GM18498 (cell line): ENCODE measurements around the gene CUL7.
A peak's percentile ranks its signal among the peaks of the same experiment; 100 is the strongest.

Source experiments
- ATAC-seq: cut with Tn5 transposase; IDR thresholded peaks from one replicate; pipeline ENCODE4 v1.9.1; 2021; ENCODE audit warnings: mild to moderate bottlenecking, moderate library complexity; ENCODE audit not compliant: unreplicated experiment

The CUL7 gene

DNA sequence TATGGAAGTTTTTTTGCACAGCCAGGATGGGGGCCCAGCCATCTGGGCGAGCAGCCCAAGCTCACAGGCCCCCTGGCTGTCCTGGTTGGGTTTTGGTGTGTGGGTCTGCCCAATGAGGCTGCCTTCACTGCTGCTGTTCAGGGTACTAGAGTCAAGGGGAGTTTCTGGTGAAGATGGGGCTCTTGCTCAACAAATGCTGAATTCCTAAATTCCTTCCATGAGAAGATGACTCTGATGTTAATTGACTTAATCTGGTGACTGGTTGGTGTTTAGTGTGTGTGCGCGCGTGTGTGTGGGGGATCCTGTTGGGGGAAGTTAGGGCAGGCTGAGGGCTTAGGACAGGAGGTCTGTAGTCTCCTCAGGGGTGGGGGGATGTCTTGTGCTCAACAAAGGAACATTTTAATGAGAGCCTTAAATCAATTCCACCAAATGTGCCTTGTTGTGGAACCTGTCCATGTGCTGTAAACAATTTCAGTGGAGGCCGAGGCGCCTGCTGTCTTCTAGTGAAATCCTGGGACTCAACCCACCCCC, 24.4 kb upstream of the CUL7 start:
- ATAC-seq, result no peak

DNA sequence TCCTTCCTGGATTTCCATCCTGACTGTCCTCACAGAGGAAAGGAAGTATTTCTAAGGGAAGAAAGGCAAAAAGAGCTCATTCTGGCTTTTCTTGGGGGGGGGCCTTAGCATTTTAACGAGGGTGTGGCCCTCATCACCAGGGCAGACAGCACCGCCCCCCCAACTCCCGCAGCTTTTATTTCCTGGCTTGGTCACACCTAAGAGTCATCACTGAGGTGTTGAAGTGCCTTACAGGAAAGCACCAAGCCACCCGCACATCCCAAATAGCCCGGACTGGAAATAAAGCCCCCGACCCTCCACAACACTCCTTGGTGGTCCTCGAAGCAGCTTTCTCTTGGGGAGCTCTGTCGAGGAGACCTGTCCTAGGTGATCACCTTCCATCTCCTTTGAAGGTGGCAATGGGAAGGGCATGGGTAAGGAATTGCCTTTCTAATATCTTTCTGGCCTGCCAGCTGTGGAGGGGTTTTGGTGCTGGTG, 23.7 kb upstream of the CUL7 start:
- no peak for ATAC-seq

DNA sequence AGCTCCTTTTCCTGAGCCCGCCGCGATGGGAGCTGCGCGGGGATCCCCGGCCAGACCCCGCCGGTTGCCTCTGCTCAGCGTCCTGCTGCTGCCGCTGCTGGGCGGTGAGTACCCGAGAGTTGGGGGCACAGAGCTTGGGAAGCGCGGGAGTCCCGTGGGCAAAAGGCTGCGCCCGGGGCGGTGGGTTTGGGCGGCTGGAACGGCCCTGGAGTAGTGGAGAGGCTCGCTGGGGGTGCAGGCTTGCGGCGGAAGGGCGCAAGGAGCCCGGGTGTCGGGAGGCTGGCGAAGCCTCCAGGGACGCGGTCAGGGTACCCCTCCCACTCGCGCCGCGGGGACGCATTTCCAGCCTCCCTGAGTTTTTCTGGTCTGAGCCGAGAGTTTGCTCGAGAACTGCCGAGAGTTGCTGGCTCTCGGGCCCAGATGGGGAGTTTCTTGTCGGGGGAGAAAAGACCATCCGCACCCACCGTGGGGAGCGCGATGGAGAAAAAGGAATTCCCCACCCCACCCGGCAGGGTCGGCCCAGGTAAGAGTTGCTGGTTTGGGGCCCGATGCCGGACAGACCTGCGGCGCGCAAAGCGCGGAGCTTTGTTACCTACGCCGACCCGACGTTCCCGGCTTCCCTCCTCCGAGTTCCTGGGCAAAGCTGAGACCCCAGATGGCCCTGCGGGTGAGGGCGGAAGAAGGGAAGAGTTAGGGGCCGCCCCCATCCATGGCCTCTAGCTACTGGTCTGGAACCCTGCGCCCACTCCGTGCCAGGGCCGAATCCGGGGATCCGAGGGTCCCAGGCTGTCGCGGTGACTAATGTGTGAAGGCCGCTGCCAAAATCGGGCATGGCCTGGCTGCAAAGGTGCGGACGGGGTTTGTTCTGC, 23.0 kb upstream of the CUL7 start:
- ATAC-seq, result no peak

DNA sequence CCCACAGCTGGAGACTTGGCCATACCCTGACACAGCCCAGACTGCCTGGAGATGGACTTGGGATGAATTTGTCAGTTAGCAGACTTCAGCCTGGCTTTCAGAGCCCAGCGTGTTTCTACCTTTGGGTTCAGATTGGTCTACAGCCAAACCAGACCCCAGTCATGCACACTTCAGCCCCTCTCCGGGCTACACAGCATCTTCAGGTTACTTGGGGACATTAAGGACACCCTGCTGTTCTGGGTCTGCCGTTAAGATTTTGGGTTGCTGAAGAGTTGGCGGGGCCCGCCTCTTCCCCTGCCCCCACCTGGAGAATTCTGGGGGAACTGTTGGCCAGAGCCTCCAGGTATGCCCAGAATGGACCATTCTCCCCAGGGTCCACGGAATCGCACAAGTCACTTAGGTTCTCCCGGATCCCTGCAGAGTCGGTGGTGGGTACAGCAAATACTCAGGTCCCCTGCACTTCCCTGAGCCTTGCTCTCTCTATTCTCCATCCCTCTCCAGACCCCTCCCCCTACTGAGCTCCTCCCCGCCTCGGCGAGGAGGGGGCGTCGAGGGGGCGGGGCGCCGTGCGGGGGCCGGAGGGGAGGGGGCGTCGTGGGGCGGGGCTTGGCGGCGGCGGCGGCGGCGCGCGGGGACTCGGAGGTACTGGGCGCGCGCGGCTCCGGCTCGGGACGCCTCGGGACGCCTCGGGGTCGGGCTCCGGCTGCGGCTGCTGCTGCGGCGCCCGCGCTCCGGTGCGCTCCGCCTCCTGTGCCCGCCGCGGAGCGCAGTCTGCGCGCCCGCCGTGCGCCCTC, 22.2 kb upstream of the CUL7 start, which contains the start of gene PTK7:
Gene PTK7, plus strand, starts transcription at position 645 of the 794 bp plus-strand sequence. CDS start 175 bp downstream, outside the sequence.
- ATAC-seq, result no peak

DNA sequence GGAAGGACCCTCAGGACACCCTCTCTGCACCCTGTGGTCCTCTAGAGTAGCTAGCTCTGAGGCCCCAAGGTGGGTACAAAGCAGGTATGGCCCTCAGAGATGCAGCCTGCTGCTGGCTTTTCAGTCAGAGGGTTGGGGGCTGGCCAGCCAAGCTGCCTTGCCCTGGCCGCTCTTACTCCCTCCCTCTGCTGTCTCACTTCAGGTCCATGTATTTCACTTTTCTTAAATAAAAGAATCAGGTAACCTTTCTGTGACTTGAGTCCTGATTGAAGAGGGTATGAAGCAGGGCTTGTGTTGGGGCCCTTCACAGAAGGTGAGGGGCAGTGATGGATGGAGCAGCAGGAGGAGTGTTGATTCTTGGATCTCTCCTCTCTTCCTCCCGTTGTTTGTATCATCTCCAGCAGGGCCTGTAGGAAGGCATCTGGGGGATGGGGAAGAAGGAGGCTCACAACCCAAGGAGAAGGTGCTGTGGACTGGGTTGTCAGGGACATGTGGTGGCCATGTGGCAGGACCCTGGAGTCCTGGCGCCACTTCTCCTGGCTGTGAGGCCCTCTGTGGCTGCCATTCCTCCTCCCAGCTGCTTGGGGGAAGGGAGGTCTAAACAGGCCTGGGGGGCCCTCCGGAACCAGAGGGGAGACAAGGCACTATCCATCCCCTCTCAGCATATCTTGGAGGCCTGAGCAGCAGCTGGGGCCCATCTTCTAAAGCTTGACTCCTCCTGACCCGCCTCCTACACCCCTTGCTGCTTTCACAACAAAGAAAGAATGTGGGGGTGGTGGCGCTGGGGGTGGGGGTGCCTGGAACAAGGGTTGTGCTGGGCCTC, 21.4 kb upstream of the CUL7 start:
- no peak for ATAC-seq

DNA sequence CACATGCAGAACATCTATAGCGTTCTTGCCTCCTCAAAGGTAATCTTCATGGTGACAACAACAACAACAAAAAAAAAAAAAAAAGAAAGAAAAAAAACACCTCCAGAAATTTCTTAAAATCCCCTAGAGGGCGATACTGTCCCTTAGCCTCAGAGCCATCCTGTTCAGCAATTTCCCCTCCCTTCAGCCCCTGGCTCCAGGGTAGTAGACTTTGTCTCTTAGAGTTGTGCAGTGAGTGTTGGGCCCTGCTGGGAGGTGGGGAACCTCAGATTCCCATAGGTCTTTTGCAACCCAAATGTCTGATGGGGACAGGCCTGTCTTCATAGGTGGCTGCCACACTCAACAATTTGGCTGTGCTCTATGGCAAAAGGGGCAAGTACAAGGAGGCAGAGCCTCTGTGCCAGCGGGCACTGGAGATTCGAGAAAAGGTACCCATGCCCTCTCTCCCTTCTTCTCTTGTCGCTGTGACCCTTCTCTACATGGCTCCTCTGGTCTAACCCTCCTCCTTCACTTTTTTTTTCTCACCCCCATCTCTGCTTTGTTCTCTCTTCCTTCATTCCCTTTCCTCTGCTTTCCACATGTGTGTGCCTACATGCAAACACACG, 16.5 kb upstream of the CUL7 start:
- ATAC-seq, result no peak

DNA sequence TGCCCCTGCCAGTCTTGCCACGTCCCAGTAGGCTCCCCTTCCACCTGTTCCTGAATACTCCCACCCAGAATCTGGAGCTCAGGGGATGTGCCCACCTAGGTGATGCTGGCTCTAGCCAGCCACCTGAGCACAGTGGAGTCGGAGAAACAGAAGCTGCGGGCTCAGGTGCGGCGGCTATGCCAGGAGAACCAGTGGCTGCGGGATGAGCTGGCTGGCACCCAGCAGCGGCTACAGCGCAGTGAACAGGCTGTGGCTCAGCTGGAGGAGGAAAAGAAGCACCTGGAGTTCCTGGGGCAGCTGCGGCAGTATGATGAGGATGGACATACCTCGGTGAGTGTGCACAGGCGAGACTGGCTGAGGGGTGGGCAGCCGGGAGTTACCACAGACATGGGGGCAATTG, 9.2 kb upstream of the CUL7 start:
- no peak for ATAC-seq

DNA sequence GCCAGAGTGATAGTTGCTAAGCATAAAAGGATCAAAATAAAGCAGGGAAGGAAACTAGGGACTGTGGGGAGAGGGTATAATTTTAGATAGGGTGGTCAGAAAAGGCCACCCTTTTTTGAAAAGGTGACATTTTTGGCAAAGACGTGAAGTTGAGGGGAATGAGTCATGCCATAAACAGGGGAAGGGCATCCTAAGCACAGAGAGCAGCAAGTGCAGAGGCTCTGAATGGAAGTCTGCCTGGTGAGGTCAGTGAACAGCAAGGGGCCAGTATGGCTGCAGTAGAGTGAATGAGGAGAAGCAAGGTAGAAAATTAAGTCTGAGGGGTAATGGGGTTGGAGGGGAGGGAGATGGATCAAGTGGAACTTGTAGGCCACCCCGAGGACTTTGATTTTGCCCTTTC, 8.2 kb upstream of the CUL7 start:
- no peak for ATAC-seq

DNA sequence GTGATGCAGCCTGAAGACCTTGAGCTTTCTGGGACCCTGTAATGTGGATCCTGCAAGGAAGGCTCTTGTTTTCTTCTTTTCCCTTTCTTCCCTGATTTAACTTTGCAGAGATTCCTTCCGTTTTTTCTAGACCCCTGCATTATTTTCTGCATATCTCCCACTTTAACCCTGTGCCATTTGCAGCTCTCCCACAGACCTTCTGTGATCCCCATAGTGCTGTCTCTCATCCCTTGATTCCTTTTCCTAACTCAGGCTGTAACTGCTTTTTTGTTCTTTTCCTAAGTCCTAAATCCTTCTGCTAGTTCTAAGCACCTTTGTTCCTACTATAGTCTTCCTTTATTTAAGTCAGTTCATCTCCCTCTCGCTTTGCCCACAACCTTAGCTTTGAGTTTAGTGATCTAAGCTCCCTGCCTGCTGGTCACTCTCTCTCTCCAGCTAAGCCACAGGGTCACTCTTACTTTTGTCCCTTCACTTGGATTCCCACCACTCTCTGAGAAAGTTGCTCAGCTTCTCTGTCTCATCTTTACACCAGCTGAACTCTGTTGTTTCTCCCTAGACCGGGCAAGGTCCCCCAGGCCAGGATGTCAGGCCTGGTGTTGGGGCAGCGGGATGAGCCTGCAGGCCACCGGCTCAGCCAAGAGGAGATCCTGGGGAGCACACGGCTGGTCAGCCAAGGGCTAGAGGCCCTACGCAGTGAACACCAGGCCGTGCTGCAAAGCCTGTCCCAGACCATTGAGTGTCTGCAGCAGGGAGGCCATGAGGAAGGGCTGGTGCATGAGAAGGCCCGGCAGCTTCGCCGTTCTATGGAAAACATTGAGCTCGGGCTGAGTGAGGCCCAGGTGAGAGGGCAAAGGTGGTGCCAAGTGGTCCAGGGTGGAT, 7.3 kb upstream of the CUL7 start:
- no peak for ATAC-seq

DNA sequence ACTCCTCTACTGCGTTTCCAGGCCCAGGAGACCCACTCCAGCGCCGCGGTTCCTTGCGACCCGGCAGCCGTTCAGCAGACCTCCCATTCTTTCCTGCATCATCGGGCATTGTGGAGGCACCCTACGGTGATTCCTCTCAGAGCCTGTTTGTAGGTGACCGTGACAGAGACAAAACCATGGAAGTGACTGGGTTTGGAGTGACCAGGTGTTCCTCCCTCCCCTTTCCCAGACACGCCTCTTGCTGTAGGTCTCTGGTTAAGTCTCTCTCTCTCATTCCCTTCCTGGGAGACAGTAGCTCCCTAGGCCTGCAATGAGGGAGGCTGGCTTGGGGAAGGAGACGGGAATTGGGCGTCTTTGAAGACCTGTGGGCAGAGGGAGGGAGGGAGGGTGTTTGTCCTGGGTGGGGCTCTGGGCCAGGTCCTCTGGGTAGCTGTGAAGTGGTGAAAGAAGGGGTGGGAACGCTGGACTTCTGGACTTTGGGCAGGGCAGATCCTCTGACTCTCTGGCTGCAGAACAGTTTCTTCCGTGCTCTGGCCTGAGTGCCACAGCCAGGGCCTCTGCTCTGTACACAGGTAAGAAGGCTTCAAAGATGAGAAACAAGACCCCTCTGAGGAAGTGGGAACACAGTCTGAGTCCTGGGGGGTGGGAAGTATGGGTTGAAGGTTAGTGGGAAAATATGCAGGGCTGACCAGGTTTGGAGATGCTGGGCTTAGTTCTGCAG, 6.5 kb upstream of the CUL7 start:
- no peak for ATAC-seq

DNA sequence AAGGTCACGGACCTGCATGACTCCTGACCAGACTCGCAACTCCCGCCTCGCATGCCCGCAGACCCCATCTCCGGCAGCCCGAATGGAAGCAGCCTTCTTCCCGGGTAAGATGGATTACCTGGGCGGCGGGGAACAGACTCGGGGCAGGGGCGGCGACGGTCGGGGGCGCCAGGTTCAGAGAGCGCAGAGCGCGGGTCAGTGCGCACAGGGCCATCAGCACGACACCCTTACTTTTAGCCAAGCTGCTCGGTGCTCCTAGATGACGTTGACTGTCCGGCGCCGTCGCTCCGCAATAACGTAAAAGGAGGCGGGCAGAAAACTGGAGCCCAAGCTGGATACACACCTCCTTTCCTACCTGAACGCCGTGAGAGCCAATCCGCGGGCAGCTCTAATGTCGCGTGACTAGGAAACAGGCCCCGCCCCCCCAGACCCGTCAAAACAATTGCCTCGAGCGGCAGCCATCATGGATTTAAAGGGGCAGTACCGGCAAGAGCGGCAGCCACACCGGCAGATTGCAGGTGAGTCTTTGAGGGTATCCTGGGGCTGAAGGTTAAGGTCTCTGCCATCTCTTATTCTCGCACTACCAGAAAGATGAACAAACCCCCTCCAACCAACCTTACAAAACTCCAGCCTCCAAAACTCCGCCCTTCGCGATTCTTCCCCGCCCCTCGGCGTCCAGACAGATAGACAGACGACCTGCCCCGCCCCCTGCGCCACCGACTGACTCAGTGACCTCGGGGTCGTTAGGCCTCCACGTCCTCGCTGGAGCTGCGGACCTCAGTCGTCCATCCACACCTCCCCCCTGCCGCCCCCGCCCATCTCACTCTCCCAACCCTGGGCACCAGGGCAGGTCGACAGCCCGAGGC, 5.8 kb upstream of the CUL7 start, which contains the start of the genes KLC4 and MRPL2:
Gene KLC4, plus strand, starts transcription at position 464 of the 866 bp plus-strand sequence. CDS start 1,705 bp downstream, outside the sequence.
Gene MRPL2, minus strand, starts transcription at position 267 of the 866 bp plus-strand sequence. Its CDS starts 53 bp downstream, at position 214.
- ATAC-seq, result peak; percentile 92

DNA sequence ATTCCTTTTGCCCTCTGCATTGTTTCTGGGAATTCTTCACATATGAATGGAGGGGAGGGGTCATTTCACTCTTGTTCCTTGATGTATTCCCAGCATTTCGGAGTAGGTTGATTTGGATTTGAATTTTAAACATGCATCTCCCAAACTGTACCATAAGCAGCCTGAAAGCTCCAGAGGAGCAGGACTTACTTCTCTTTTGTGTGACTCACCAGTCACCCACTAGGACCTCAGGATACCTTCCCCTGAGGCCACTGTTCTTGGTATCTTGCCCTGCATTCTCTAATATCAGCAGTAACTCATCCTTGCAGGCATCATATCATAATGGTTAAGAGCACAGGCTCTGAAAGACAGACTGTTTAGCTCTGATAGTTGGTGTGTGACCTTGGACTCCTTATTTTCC, 4.9 kb upstream of the CUL7 start:
- ATAC-seq, result no peak

DNA sequence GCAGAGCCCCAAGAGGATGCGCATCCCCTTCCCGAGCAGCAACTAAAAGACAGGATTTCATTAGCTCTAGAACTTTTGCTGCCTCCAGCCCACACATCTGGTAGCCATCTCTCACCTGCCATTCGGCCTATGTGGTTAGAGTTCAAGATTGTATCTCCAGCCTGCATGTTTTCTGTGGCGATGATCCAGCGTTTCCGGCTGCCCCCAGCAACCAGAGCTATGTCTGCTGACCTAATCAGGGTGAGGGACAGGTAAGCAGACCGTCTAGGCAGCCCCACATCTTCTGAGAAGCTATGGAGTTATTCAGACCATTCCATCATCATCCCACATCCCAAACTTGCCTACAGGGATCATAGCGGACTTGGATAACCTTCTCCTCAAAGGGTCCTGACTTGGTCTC, 2.3 kb upstream of the CUL7 start:
- no peak for ATAC-seq

DNA sequence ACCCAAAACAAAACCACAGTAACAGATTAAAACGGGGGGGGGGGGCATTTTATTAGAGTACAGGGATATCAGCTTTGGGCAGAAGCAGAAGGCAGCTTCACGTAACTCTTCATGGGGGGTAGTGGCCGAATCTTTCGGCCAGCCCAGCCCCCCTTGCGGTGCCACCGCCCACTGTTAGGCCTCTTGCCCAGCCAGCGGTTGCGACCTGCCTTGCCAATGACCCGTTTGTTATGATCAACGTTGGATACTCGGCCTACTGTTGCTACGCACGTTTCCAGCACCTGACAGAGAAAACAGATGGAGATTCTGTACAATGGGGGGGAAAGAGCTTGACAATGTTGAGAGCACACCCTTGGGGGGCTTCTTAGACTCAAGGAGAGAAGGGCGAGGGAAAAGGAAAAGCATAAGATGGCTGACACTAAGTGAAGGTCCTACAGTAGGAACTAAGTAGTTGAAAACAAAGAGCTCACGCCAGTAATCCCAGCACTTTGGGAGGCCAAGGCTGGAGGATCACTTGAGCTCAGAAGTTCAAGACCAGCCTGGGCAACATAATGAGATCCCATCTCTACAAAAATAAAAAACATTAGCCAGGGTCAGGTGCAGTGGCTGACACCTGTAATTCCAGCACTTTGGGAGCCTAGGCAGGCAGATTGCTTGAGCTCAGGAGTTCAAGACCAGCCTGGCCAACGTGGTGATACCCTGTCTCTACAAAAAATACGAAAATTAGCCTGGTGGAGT, 724 bp upstream of the CUL7 start:
- no peak for ATAC-seq

DNA sequence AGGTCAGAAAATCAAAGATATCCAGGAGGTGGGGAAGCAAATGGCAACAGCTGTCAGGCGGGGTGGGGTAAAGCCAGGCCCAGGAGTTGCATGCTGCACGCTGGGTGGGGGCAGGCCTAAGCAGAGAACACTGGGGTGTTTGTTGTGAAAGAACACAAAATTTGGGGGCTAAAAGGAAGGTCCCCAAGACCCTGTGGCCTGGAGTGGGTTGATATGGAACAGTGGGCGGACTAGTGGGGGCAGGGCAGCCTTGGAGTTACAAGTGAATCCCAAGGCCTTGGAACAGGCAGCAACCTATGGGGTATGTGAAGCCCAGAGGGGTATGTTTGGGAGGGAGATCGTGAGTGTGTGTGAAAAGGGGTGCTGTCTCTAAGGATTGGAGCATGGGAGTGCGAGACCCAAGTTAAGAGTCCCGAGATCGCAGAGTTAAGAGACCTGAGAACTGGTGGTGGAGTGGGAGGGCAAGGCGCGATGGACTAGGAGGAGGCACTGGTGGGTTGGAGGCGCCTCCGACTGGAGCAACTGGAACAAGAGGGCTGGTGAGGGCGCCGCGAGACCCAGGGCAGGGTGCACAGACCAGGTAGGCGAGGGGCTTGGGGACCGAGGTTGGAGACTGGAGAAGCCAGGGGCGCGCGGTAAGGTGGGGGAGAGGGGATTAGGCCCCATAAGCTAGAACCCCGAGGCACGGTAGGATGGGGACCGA, 658 bp downstream of the CUL7 start:
- peak; percentile 19 for ATAC-seq

DNA sequence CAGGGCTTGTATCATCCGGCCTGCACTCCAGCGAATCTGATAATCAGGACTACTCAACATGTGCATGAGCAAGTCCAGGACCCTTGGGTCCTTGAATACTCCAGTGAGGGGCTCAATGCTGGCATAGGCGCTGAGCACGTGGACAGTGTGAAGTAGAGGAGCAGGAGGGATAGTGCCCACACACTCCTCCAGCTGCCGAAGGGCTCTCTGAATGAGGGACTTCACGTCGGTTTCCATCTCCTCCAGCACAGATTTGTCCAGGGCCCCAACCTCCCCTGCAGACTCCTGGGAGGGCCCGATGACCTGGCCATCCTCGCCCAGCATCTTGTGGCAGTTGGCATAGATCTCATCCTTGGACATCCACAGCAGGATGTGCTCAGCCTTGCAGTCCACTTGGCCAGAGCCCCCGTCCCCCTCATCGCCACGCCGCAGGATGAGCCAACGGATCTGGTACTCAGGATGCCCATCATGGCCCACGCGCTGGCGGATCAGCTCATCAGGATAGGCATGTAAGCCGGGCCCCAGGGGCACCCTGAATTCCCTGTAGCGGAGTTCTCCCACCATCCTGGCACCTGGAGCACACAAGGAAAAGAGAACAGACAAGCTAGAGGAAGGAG, 1.3 kb downstream of the CUL7 start:
- no peak for ATAC-seq
